ENCODE measurements around the gene LMNTD1. TPM values are rescaled to one million over a fixed set of nuclear protein-coding genes. Genes with fewer than 3 reads are reported as not detected.

LMNTD1 gene
- polyA plus RNA-seq, 1 of the 3 experiments (the other 2 are of a cell fraction): 0.20 TPM

DNA sequence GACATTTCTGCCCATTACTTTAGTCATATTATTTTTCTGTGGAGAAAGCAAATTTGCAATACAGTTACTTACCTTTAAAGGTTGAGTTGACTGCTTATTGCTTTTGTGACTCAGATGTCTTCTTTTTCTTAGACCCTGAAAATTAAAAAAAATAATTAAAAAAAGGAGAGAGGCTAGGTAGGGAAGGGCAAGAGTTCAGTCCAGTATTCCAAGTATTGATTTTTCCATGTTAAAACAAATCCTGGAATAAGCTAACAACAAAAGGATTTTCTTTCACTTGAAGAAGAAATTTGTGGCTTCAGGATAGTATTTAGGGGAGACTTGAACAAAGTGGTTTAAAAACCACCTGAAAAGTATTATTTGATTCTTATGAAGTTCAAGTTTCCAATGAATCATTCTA is 49.4 kb downstream of the LMNTD1 start:
- H3K79me2 ChIP-seq (ENCODE audit: insufficient read depth): no peaks in the 10 kb centered on the region
- H3K4me2 ChIP-seq: no peak overlapping the region
- DNase-seq: no peak
- no peaks in the 10 kb centered on the region for H4K20me1 ChIP-seq (ENCODE audit: insufficient read depth)
- no peaks in the 10 kb centered on the region for H3K36me3 ChIP-seq (replicated peaks in 1 of 2; ENCODE audit: control insufficient read depth in 1 of 2, insufficient read depth in 2 of 2, low read length in 1 of 2)
- H3K9ac ChIP-seq: no peak overlapping the region
- H3F3A ChIP-seq (replicated peaks; ENCODE audit: insufficient read depth): no peaks in the 10 kb centered on the region
- H3K4me1 ChIP-seq (ENCODE audit: control insufficient read depth in 1 of 2, insufficient read depth in 2 of 2, low read depth in 1 of 2, low read length in 1 of 2): peaks cover 3 to 10% of the 10 kb centered on the region in 2 experiments; a peak in 3 of 4 replicates
- no peak overlapping the region for H3K27ac ChIP-seq (ENCODE audit: low read depth in 2 of 2, low read length in 1 of 2)
- no peak overlapping the region for H2AFZ ChIP-seq (ENCODE audit: low read depth)
- no peaks in the 10 kb centered on the region for H3K27me3 ChIP-seq (ENCODE audit: insufficient read depth)
- no peaks in the 10 kb centered on the region for H3K9me2 ChIP-seq
- TF ChIP-seq ELF1 (IDR thresholded peaks at IDR 0.05) (no peak), RXRA (IDR thresholded peaks at IDR 0.05; ENCODE audit: borderline replicate concordance, low read depth) (no peak), MXI1 (IDR thresholded peaks at IDR 0.05; ENCODE audit: low read depth, low read length) (no peak), JUND (IDR thresholded peaks at IDR 0.05) (no peak), CHD2 (IDR thresholded peaks at IDR 0.05; ENCODE audit: low read length, partially characterized antibody) (no peak), FOXJ3 (CRISPR knock-in tag; IDR thresholded peaks at IDR 0.05) (no peak), RCOR1 (IDR thresholded peaks at IDR 0.05; ENCODE audit: low read length) (no peak), TAF1 (IDR thresholded peaks at IDR 0.05; ENCODE audit: borderline replicate concordance, low read depth, low read length) (no peak), SIN3A (IDR thresholded peaks at IDR 0.05; ENCODE audit: borderline replicate concordance, low read depth, low read length) (no peak), ZBTB33 (IDR thresholded peaks at IDR 0.05; ENCODE audit: borderline replicate concordance, low read depth) (no peak), YY1 (IDR thresholded peaks at IDR 0.05; ENCODE audit: low read depth) (no peak)
- 0 out of 2 replicates have a peak, but pooled peaks cover 2% of the 10 kb centered on the region for H3K9me3 ChIP-seq
- H3K4me3 ChIP-seq (ENCODE audit: low read depth in 2 of 2, low read length in 1 of 2): no peak overlapping the region
- ChIA-PET CTCF (no interaction called here), POLR2A (no interaction called here)

DNA sequence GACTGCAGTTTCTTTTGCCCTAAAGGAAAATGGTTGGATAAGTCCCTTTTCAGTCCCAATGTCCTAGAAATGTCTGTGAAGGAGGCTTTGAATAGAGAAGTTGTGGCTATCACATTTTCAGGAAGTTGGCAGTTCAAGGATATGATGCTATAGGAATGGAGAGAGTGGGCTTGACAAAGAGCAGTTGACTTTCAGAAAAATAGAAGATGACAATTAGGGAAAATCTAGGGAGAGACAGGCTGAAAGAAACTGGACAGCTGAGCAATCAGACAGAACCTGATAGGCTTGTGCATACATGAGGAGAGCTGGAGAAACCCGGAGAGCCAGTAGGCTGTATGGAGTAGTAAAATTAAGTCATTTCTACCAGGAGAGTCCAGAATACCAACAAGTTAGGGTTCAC is 50.5 kb downstream of the LMNTD1 start:
- no peak for DNase-seq
- Histone ChIP-seq H2AFZ (ENCODE audit: low read depth) (no peak overlapping the region), H3K9me2 (no peaks in the 10 kb centered on the region), H3K27ac (ENCODE audit: low read depth in 2 of 2, low read length in 1 of 2) (no peak overlapping the region), H4K20me1 (ENCODE audit: insufficient read depth) (no peaks in the 10 kb centered on the region), H3F3A (replicated peaks; ENCODE audit: insufficient read depth) (no peaks in the 10 kb centered on the region), H3K79me2 (ENCODE audit: insufficient read depth) (no peaks in the 10 kb centered on the region), H3K4me1 (ENCODE audit: control insufficient read depth in 1 of 2, insufficient read depth in 2 of 2, low read depth in 1 of 2, low read length in 1 of 2) (peaks cover 3 to 10% of the 10 kb centered on the region in 2 experiments; a peak in 3 of 4 replicates), H3K27me3 (ENCODE audit: insufficient read depth) (no peaks in the 10 kb centered on the region), H3K9me3 (0 out of 2 replicates have a peak, but pooled peaks cover 11% of the 10 kb centered on the region), H3K9ac (no peak overlapping the region), H3K4me3 (ENCODE audit: low read depth in 2 of 2, low read length in 1 of 2) (no peak overlapping the region), H3K4me2 (no peak overlapping the region), H3K36me3 (replicated peaks in 1 of 2; ENCODE audit: control insufficient read depth in 1 of 2, insufficient read depth in 2 of 2, low read length in 1 of 2) (no peaks in the 10 kb centered on the region)
- CTCF ChIA-PET: interaction anchor here (1.4 kb wide), 1 partner anchor 66 kb away, joined by 3 read pairs; no protein-coding TSS in a partner anchor
- POLR2A ChIA-PET: no interaction called here
- 81% methylated on average over 1 of the region's 1 CpG for WGBS (ENCODE audit: low lambda C conversion rate)
- TF ChIP-seq USF1 (IDR thresholded peaks at IDR 0.05; ENCODE audit: borderline replicate concordance, low read depth) (no peak), FOSL2 (IDR thresholded peaks at IDR 0.05; ENCODE audit: borderline replicate concordance, low read depth) (no peak), CTCF (IDR thresholded peaks at IDR 0.05) (no peak), RCOR1 (IDR thresholded peaks at IDR 0.05; ENCODE audit: low read length) (no peak), NRF1 (IDR thresholded peaks at IDR 0.05; ENCODE audit: low read depth, low read length) (no peak), TEAD4 (IDR thresholded peaks at IDR 0.05; ENCODE audit: borderline replicate concordance, insufficient read depth) (no peak)
